GM12878 (cell line): ENCODE results near the gene FAM118A. TPM values are rescaled to one million over a fixed set of nuclear protein-coding genes. Genes with fewer than 3 reads are reported as not detected.

Experiments
- ATF3 ChIP-seq: IDR thresholded peaks from 2 replicates; pipeline ENCODE4 v1.6.1; 2011; ENCODE audit warnings: low read depth, mild to moderate bottlenecking, low read length, moderate library complexity, borderline replicate concordance; ENCODE audit errors: extremely low read depth
- BACH1 ChIP-seq: fragments of 450-650 bp; IDR thresholded peaks from 2 replicates; pipeline ENCODE4 v1.6.1; 2017; ENCODE audit warnings: mild to moderate bottlenecking, borderline replicate concordance
- BCL3 ChIP-seq: IDR thresholded peaks from 2 replicates; pipeline ENCODE4 v1.6.1; 2011; ENCODE audit warnings: borderline replicate concordance, low read depth, mild to moderate bottlenecking, moderate library complexity, low read length; ENCODE audit not compliant: insufficient read depth, poor library complexity, severe bottlenecking
- BCLAF1 ChIP-seq: fragments of 450-650 bp; IDR thresholded peaks from 2 replicates; pipeline ENCODE4 v1.6.1; 2017; ENCODE audit warnings: antibody characterized with exemption, mild to moderate bottlenecking, moderate library complexity
- CBX3 ChIP-seq: fragments of 200-600 bp; sonication (generic); IDR thresholded peaks from 2 replicates; pipeline ENCODE4 v1.6.1; 2016; ENCODE audit warnings: low read depth, borderline replicate concordance
- CHD1 ChIP-seq: IDR thresholded peaks from 2 replicates; pipeline ENCODE4 v1.6.1; 2012; ENCODE audit warnings: low read depth, low read length, improper control_type of control experiment
- DPF2 ChIP-seq: fragments of 450-650 bp; IDR thresholded peaks from 2 replicates; pipeline ENCODE4 v1.6.1; 2017; ENCODE audit warnings: mild to moderate bottlenecking
- EED ChIP-seq: sonication (generic); IDR thresholded peaks from 2 replicates; pipeline ENCODE4 v1.6.1; 2016; ENCODE audit warnings: antibody characterized with exemption, low read depth
- EGR1 ChIP-seq, 2 experiments: IDR thresholded peaks; 1 replicate in 1 of 2; 2 replicates in 1 of 2; pipeline ENCODE4 v1.6.1; 2011 to 2012; ENCODE audit warnings: low read depth in 2 of 2, low read length in 2 of 2, borderline replicate concordance in 1 of 2, mild to moderate bottlenecking in 1 of 2, moderate library complexity in 1 of 2
- ELK1 ChIP-seq: IDR thresholded peaks from 2 replicates; pipeline ENCODE4 v1.6.1; 2012; ENCODE audit warnings: low read depth, low read length, improper control_type of control experiment
- EP300 ChIP-seq, 2 experiments: fragments of 150-350 bp in 1 of 2; IDR thresholded peaks; 2 replicates each; pipeline ENCODE4 v1.6.1; 2011 to 2012; ENCODE audit warnings: low read depth in 2 of 2, low read length in 2 of 2, borderline replicate concordance in 1 of 2, improper control_type of control experiment in 1 of 2, inconsistent platforms in 1 of 2; ENCODE audit not compliant: control insufficient read depth in 1 of 2
- HDGF ChIP-seq: fragments of 450-650 bp; IDR thresholded peaks from 2 replicates; pipeline ENCODE4 v1.6.1; 2016; ENCODE audit warnings: antibody characterized with exemption
- IKZF1 ChIP-seq: fragments of 450-650 bp; conservative IDR thresholded peaks from 2 replicates; pipeline ENCODE4 v1.6.1; 2017; ENCODE audit warnings: antibody characterized with exemption, mild to moderate bottlenecking
- IKZF2 ChIP-seq, 2 experiments: fragments of 450-650 bp; IDR thresholded peaks; 2 replicates each; pipeline ENCODE4 v1.6.1; 2017; ENCODE audit warnings: mild to moderate bottlenecking in 2 of 2, moderate library complexity in 2 of 2
- IRF4 ChIP-seq: IDR thresholded peaks from 2 replicates; pipeline ENCODE4 v1.6.1; 2011; ENCODE audit warnings: low read depth, low read length
- JUND ChIP-seq: IDR thresholded peaks from 2 replicates; pipeline ENCODE4 v1.6.1; 2012; ENCODE audit warnings: low read depth, mild to moderate bottlenecking, low read length, improper control_type of control experiment, moderate library complexity
- LARP7 ChIP-seq: fragments of 450-650 bp; IDR thresholded peaks from 2 replicates; pipeline ENCODE4 v1.6.1; 2017; ENCODE audit warnings: mild to moderate bottlenecking
- NFYB ChIP-seq: IDR thresholded peaks from 2 replicates; pipeline ENCODE4 v1.6.1; 2011; ENCODE audit warnings: low read depth, mild to moderate bottlenecking, low read length, improper control_type of control experiment, moderate library complexity; ENCODE audit not compliant: insufficient read depth
- NR2C2 ChIP-seq: IDR thresholded peaks from 2 replicates; pipeline ENCODE4 v1.6.1; 2011; ENCODE audit warnings: borderline replicate concordance, low read depth; ENCODE audit not compliant: control insufficient read depth, insufficient read length
- PKNOX1 ChIP-seq: fragments of 450-650 bp; IDR thresholded peaks from 2 replicates; pipeline ENCODE4 v1.6.1; 2016; ENCODE audit warnings: mild to moderate bottlenecking
- SMARCA5 ChIP-seq: fragments of 450-650 bp; IDR thresholded peaks from 2 replicates; pipeline ENCODE4 v1.6.1; 2017; ENCODE audit warnings: mild to moderate bottlenecking
- SMC3 ChIP-seq: IDR thresholded peaks from 2 replicates; pipeline ENCODE4 v1.6.1; 2011; ENCODE audit warnings: low read length, improper control_type of control experiment, borderline replicate concordance
- STAT1 ChIP-seq: fragments of 450-650 bp; conservative IDR thresholded peaks from 2 replicates; pipeline ENCODE4 v1.6.1; 2014; ENCODE audit warnings: antibody characterized with exemption, mild to moderate bottlenecking
- polyA plus RNA-seq, 11 experiments: library from polyadenylated mRNA; depleted of rRNA in 4 of 11; unstranded in 6 of 11; stranded (reverse) in 5 of 11; fragments of >200 nt; fragmentation: Nextera tagmentation in 4 of 11; fragmentation: Illumina TruSeq in 1 of 11; extraction: Ambion mirVana in 4 of 11; extraction: Trizol in 1 of 11; gene quantifications; 1 replicate in 1 of 11; 2 replicates in 10 of 11; pipeline versions ENCODE4 v1.2.1 to v1.2.3, GENCODE V29; 2011 to 2016; ENCODE audit warnings: inconsistent platforms in 2 of 11, missing spikeins in 2 of 11, low read depth in 1 of 11
- total RNA-seq, 4 experiments: library from RNA; depleted of rRNA in 3 of 4; stranded (reverse); fragments of >200 nt in 3 of 4; fragmentation: Illumina TruSeq in 1 of 4; extraction: Trizol in 1 of 4; gene quantifications; 2 replicates each; pipeline versions ENCODE4 v1.2.1 to v1.2.3, GENCODE V29; 2013 to 2021

Gene FAM118A
- total and polyA plus RNA-seq, 10 of the 15 experiments (the other 5 are each of a cell fraction or from before 2014, with no cell fraction given) = 17.4 to 332 (median 56.6) TPM

GRCh38 chr22:45263463-45264269 lies 46.1 kb upstream of the FAM118A start (continued):
- TF ChIP-seq BCLAF1 (no peak), BCL3 (no peak), LARP7 (0 out of 2 replicates have a peak, but pooled peaks have one; percentile 24), EP300 (IDR thresholded peaks at IDR 0.05; ENCODE audit: borderline replicate concordance in 1 of 2, control insufficient read depth in 1 of 2, low read depth in 2 of 2, low read length in 2 of 2) (peak; percentile 52 to 61; a peak in 2 of 4 replicates), PKNOX1 (no peak; the same call in 1 of the 2 replicates), JUND (no peak), STAT1 (0 out of 2 replicates have a peak, but pooled peaks have one; percentile 22), BACH1 (no peak), SMARCA5 (peak; percentile 77; the same call in 1 of the 2 replicates), SMC3 (peak; percentile 73; the same call in 1 of the 2 replicates), NR2C2 (no peak), NFYB (no peak), HDGF (peak; percentile 45), DPF2 (peak; percentile 96), IKZF1 (peak; percentile 91), CBX3 (no peak), EGR1 (IDR thresholded peaks at IDR 0.05; ENCODE audit: borderline replicate concordance in 1 of 2, low read depth in 2 of 2, low read length in 2 of 2) (no peak), CHD1 (0 out of 2 replicates have a peak, but pooled peaks have one; percentile 31), ELK1 (0 out of 2 replicates have a peak, but pooled peaks have one; percentile 34), ATF3 (no peak), IRF4 (peak; percentile 75; the same call in 1 of the 2 replicates), IKZF2 (IDR thresholded peaks at IDR 0.05) (peak; percentile 81 to 86), EED (peak; percentile 82)
